ENCODE measurements around the gene ATE1.
"Not testable (repeated sequence)": the region's sequence is repeated elsewhere in the genome, so short reads cannot be mapped to it uniquely, and the experiment has no call there.

ATE1 gene

DNA sequence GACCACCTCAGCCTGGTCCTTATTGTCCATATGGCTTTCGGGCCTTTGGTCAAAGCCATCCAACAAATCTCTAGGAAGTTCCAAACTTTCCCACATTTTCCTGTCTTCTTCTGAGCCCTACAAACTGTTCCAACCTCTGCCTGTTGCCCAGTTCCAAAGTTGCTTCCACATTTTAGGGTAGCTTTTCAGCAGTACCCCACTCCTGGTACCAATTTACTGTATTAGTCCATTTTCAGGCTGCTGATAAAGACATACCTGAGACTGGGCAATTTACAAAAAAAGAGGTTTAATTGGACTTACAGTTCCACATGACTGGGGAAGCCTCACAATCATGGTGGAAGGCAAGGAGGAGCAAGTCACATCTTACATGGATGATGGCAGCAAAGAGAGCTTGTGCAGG lies 170.6 kb downstream of the ATE1 start:
- H3K36me3 Mint-ChIP-seq (ENCODE audit: insufficient read depth); DNase-seq (ENCODE audit: low spot score in 2 of 2); H3K4me3 Mint-ChIP-seq; H3K27ac Mint-ChIP-seq (ENCODE audit: low read depth); ATAC-seq (replicated peaks; ENCODE audit: extremely low read depth, poor library complexity, severe bottlenecking); H3K27me3 Mint-ChIP-seq: not testable (repeated sequence)
- Mint-ChIP-seq H3K9me3 (peaks cover 20% of the 10 kb centered on the region), H3K4me1 (peaks cover 14% of the 10 kb centered on the region)

DNA sequence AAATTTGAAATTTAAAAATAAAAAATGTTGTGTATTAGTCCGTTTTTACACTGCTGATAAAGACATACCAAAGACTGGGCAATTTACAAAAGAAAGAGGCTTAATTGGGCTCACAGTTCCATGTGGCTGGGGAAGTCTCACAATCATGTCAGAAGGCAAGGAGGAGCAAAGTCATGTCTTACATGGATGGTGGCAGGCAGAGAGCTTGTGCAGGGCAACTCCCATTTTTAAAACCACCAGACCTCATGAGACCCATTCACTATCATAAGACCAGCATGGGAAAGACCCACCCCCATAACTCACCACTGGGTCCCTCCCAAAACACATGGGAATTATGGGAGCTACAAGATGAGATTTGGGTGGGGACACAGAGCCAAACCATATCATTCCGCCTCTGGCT lies 172.3 kb downstream of the ATE1 start:
- Mint-ChIP-seq H3K4me1 (peaks cover 14% of the 10 kb centered on the region), H3K9me3 (peaks cover 15% of the 10 kb centered on the region)
- not testable (repeated sequence) for H3K36me3 Mint-ChIP-seq (ENCODE audit: insufficient read depth); H3K27ac Mint-ChIP-seq (ENCODE audit: low read depth); DNase-seq (ENCODE audit: low spot score in 2 of 2); H3K27me3 Mint-ChIP-seq; H3K4me3 Mint-ChIP-seq; ATAC-seq (replicated peaks; ENCODE audit: extremely low read depth, poor library complexity, severe bottlenecking)

- no peak overlapping the region for H3K4me3 Mint-ChIP-seq
- H3K4me1 Mint-ChIP-seq: peaks cover 14% of the 10 kb centered on the region
- H3K36me3 Mint-ChIP-seq (ENCODE audit: insufficient read depth): peaks cover 5% of the 10 kb centered on the region
- H3K9me3 Mint-ChIP-seq: peaks cover 15% of the 10 kb centered on the region
- H3K27me3 Mint-ChIP-seq: no peaks in the 10 kb centered on the region
- no peak for DNase-seq (ENCODE audit: low spot score in 2 of 2)
- ATAC-seq (replicated peaks; ENCODE audit: extremely low read depth, poor library complexity, severe bottlenecking): no peak
- no peak overlapping the region for H3K27ac Mint-ChIP-seq (ENCODE audit: low read depth)
Measured at GRCh38 chr10:121754666-121755065, 173.2 kb downstream of the ATE1 start.

- Mint-ChIP-seq H3K36me3 (ENCODE audit: insufficient read depth) (peaks cover 5% of the 10 kb centered on the region), H3K27ac (ENCODE audit: low read depth) (no peak overlapping the region), H3K27me3 (no peaks in the 10 kb centered on the region), H3K4me1 (peaks cover 14% of the 10 kb centered on the region), H3K9me3 (peaks cover 15% of the 10 kb centered on the region), H3K4me3 (no peak overlapping the region)
- DNase-seq (ENCODE audit: low spot score in 2 of 2): no peak
- ATAC-seq (replicated peaks; ENCODE audit: extremely low read depth, poor library complexity, severe bottlenecking): no peak
Measured at GRCh38 chr10:121753726-121754476, 173.9 kb downstream of the ATE1 start.

GRCh38 chr10:121751191-121751760 lies 176.6 kb downstream of the ATE1 start:
- H3K27me3 Mint-ChIP-seq: no peaks in the 10 kb centered on the region
- ATAC-seq (replicated peaks; ENCODE audit: extremely low read depth, poor library complexity, severe bottlenecking): no peak
- H3K4me1 Mint-ChIP-seq: peaks cover 21% of the 10 kb centered on the region
- no peaks in the 10 kb centered on the region for H3K9me3 Mint-ChIP-seq
- no peak for DNase-seq (ENCODE audit: low spot score in 2 of 2)
- H3K4me3 Mint-ChIP-seq: no peak overlapping the region
- no peak overlapping the region for H3K27ac Mint-ChIP-seq (ENCODE audit: low read depth)
- peaks cover 3% of the 10 kb centered on the region for H3K36me3 Mint-ChIP-seq (ENCODE audit: insufficient read depth)

GRCh38 chr10:121747163-121747775 lies 180.6 kb downstream of the ATE1 start:
- ATAC-seq (replicated peaks; ENCODE audit: extremely low read depth, poor library complexity, severe bottlenecking): no peak
- H3K27me3 Mint-ChIP-seq: no peaks in the 10 kb centered on the region

DNA sequence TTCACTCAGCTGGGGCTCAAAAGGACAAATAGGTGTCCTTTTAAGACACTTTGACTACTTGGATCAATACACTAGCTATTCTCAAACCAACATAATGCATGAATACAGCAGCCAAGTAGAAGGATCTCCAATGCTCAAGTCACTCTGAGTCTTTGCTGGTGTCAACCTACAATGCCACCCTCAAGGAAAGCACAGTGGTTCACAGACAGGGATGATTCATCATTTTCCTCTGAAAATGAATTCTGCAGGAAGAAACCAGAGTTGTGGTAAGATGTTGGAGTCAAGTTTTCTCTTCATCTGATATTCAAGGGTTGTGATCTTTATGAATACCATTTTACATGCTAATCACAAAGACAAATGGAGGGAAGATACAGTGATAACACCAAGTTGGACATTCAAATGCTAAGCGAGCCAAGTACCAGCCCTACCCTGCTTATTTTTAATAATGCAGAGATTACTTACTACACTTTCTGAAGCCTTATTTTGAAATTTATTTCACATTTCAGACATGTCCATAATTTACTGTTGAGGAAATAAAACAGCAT lies 186.5 kb downstream of the ATE1 start:
- no peaks in the 10 kb centered on the region for H3K27me3 Mint-ChIP-seq
- H3K27ac Mint-ChIP-seq (ENCODE audit: low read depth): no peak overlapping the region
- DNase-seq (ENCODE audit: low spot score in 2 of 2): no peak
- H3K4me1 Mint-ChIP-seq: peaks cover 5% of the 10 kb centered on the region
- ATAC-seq (replicated peaks; ENCODE audit: extremely low read depth, poor library complexity, severe bottlenecking): no peak
- H3K9me3 Mint-ChIP-seq: no peaks in the 10 kb centered on the region
- peaks cover 9% of the 10 kb centered on the region for H3K36me3 Mint-ChIP-seq (ENCODE audit: insufficient read depth)
- no peak overlapping the region for H3K4me3 Mint-ChIP-seq

More at GRCh38 chr10:121747163-121747775, 180.6 kb downstream of the ATE1 start:
- peak overlapping the region; percentile 22 for H3K27ac Mint-ChIP-seq (ENCODE audit: low read depth)
- no peak for DNase-seq (ENCODE audit: low spot score in 2 of 2)
- H3K4me1 Mint-ChIP-seq: peaks cover 7% of the 10 kb centered on the region
- H3K4me3 Mint-ChIP-seq: no peak overlapping the region
- H3K9me3 Mint-ChIP-seq: no peaks in the 10 kb centered on the region
- H3K36me3 Mint-ChIP-seq (ENCODE audit: insufficient read depth): peaks cover 4% of the 10 kb centered on the region

- H3K9me3 Mint-ChIP-seq: no peaks in the 10 kb centered on the region
- no peak overlapping the region for H3K4me3 Mint-ChIP-seq
- DNase-seq (ENCODE audit: low spot score in 2 of 2): no peak
- peaks cover 9% of the 10 kb centered on the region for H3K36me3 Mint-ChIP-seq (ENCODE audit: insufficient read depth)
- ATAC-seq (replicated peaks; ENCODE audit: extremely low read depth, poor library complexity, severe bottlenecking): no peak
- no peaks in the 10 kb centered on the region for H3K27me3 Mint-ChIP-seq
- peaks cover 5% of the 10 kb centered on the region for H3K4me1 Mint-ChIP-seq
- no peak overlapping the region for H3K27ac Mint-ChIP-seq (ENCODE audit: low read depth)
Measured at GRCh38 chr10:121740069-121740468, 187.8 kb downstream of the ATE1 start.

DNA sequence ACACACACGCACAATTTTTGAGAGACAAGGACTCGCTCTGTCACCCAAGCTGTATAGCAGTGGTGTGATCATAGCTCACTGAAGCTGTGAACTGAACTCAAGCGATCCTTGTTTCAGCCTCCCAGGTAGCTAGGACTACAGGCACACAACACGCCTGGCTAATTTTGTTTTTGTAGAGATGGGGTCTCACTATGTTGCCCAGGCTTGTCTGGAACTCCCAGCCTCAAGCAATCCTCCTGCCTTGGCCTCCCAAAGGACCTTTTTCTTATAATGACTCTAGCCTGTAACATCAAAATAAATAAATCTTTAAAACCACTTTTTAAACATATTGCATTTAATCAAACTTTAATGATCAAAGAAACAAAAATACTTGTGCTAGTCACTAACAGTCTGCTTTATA lies 188.7 kb downstream of the ATE1 start:
- Mint-ChIP-seq H3K4me3 (no peak overlapping the region), H3K27me3 (peaks cover 2% of the 10 kb centered on the region)

GRCh38 chr10:121736315-121737130 lies 191.3 kb downstream of the ATE1 start:
- no peak overlapping the region for H3K4me3 Mint-ChIP-seq
- H3K27ac Mint-ChIP-seq (ENCODE audit: low read depth): no peak overlapping the region
- ATAC-seq (replicated peaks; ENCODE audit: extremely low read depth, poor library complexity, severe bottlenecking) (no peak), DNase-seq (ENCODE audit: low spot score in 2 of 2) (no peak)
- H3K9me3 Mint-ChIP-seq: no peaks in the 10 kb centered on the region
- H3K36me3 Mint-ChIP-seq (ENCODE audit: insufficient read depth): peaks cover 3% of the 10 kb centered on the region
- H3K27me3 Mint-ChIP-seq: peaks cover 17% of the 10 kb centered on the region
- H3K4me1 Mint-ChIP-seq: peaks cover 5% of the 10 kb centered on the region

More for the DNA sequence above, 188.7 kb downstream of the ATE1 start:
- no peaks in the 10 kb centered on the region for H3K9me3 Mint-ChIP-seq
- no peak for ATAC-seq (replicated peaks; ENCODE audit: extremely low read depth, poor library complexity, severe bottlenecking)
- H3K27ac Mint-ChIP-seq (ENCODE audit: low read depth): no peak overlapping the region
- H3K36me3 Mint-ChIP-seq (ENCODE audit: insufficient read depth): peaks cover 9% of the 10 kb centered on the region
- H3K4me1 Mint-ChIP-seq: peaks cover 5% of the 10 kb centered on the region
- no peak for DNase-seq (ENCODE audit: low spot score in 2 of 2)

- peaks cover 5% of the 10 kb centered on the region for H3K4me1 Mint-ChIP-seq
- H3K27me3 Mint-ChIP-seq: peaks cover 28% of the 10 kb centered on the region
- no peaks in the 10 kb centered on the region for H3K36me3 Mint-ChIP-seq (ENCODE audit: insufficient read depth)
- no peaks in the 10 kb centered on the region for H3K9me3 Mint-ChIP-seq
- DNase-seq (ENCODE audit: low spot score in 2 of 2) (no peak), ATAC-seq (replicated peaks; ENCODE audit: extremely low read depth, poor library complexity, severe bottlenecking) (no peak)
- no peak overlapping the region for H3K4me3 Mint-ChIP-seq
- H3K27ac Mint-ChIP-seq (ENCODE audit: low read depth): no peak overlapping the region
Measured at GRCh38 chr10:121735263-121735662, 192.6 kb downstream of the ATE1 start.

- peaks cover 28% of the 10 kb centered on the region for H3K27me3 Mint-ChIP-seq
- H3K36me3 Mint-ChIP-seq (ENCODE audit: insufficient read depth): no peaks in the 10 kb centered on the region
- no peaks in the 10 kb centered on the region for H3K9me3 Mint-ChIP-seq
- no peak overlapping the region for H3K4me3 Mint-ChIP-seq
- H3K4me1 Mint-ChIP-seq: peaks cover 5% of the 10 kb centered on the region
- no peak overlapping the region for H3K27ac Mint-ChIP-seq (ENCODE audit: low read depth)
- no peak for ATAC-seq (replicated peaks; ENCODE audit: extremely low read depth, poor library complexity, severe bottlenecking)
- DNase-seq (ENCODE audit: low spot score in 2 of 2): no peak
Measured at GRCh38 chr10:121734589-121735045, 193.2 kb downstream of the ATE1 start.
